SU-DHL-6 (cell line): ENCODE data around the gene SMOC2.

ENCODE experiments used
- H2AFZ ChIP-seq: fragments of 200-600 bp; sonication (generic); 2 replicates; pipeline ENCODE4 v1.6.1; 2014; ENCODE audit warnings: low read depth, mild to moderate bottlenecking, moderate library complexity, mixed read lengths, antibody characterized with exemption, low read length; ENCODE audit not compliant: severe bottlenecking
- H3F3A ChIP-seq: fragments of 200-600 bp; shearing (Covaris generic); 2 replicates; pipeline ENCODE4 v1.6.0; 2016; ENCODE audit warnings: antibody characterized with exemption, mild to moderate bottlenecking; ENCODE audit not compliant: insufficient read depth
- H3K27ac ChIP-seq: fragments of 200-600 bp; sonication (generic); 2 replicates; pipeline ENCODE4 v1.5.1; 2016; ENCODE audit warnings: low read depth, mild to moderate bottlenecking, low read length, moderate library complexity, mixed read lengths
- H3K27me3 ChIP-seq: fragments of 200-600 bp; sonication (generic), shearing (Covaris generic); 2 replicates; pipeline ENCODE4 v1.6.0; 2014; ENCODE audit warnings: mild to moderate bottlenecking, low read length
- H3K36me3 ChIP-seq: fragments of 200-600 bp; sonication (generic); 2 replicates; pipeline ENCODE4 v1.6.1; 2014; ENCODE audit warnings: mild to moderate bottlenecking, low read length, mixed read lengths
- H3K4me2 ChIP-seq: fragments of 300-600, 200-600 bp; shearing (Covaris generic), sonication (generic); 2 replicates; pipeline ENCODE4 v1.6.0; 2014; ENCODE audit warnings: low read length, low read depth, mild to moderate bottlenecking; ENCODE audit not compliant: poor library complexity, severe bottlenecking
- H3K4me3 ChIP-seq: fragments of 200-600 bp; sonication (generic); 2 replicates; pipeline ENCODE4 v1.5.1; 2014; ENCODE audit warnings: antibody characterized with exemption, low read length, mild to moderate bottlenecking, mixed read lengths; ENCODE audit not compliant: insufficient read depth, poor library complexity, severe bottlenecking
- H3K79me2 ChIP-seq: fragments of 200-600 bp; sonication (generic); 2 replicates; pipeline ENCODE4 v1.6.1; 2014; ENCODE audit warnings: mild to moderate bottlenecking, low read length, moderate library complexity; ENCODE audit not compliant: insufficient read depth
- H3K9ac ChIP-seq: fragments of 200-600 bp; sonication (generic); 2 replicates; pipeline ENCODE4 v1.7.0; 2014; ENCODE audit warnings: mild to moderate bottlenecking, low read length
- H3K9me2 ChIP-seq: fragments of 200-600 bp; sonication (generic); replicated peaks from 2 replicates; pipeline ENCODE4 v1.6.1; 2014; ENCODE audit warnings: low read length; ENCODE audit not compliant: insufficient read depth
- H3K9me3 ChIP-seq: fragments of 200-600 bp; sonication (generic); 2 replicates; pipeline ENCODE4 v1.6.1; 2014; ENCODE audit warnings: low read length, mixed read lengths; ENCODE audit not compliant: insufficient read depth
- H4K20me1 ChIP-seq: fragments of 200-600 bp; sonication (generic); 2 replicates; pipeline ENCODE4 v1.6.1; 2014; ENCODE audit warnings: low read depth, mild to moderate bottlenecking, antibody characterized with exemption, low read length, moderate library complexity, mixed read lengths
- CTCF ChIP-seq: fragments of 200-600 bp; sonication (generic); IDR thresholded peaks from one replicate; pipeline ENCODE4 v1.5.1; 2017; ENCODE audit warnings: antibody characterized with exemption, mild to moderate bottlenecking, low read length, moderate library complexity; ENCODE audit not compliant: insufficient read depth, poor library complexity, severe bottlenecking
- EZH2phosphoT487 ChIP-seq: fragments of 200-600 bp; sonication (generic), shearing (Covaris generic); conservative IDR thresholded peaks from 2 replicates; pipeline ENCODE4 v1.6.1; 2018; ENCODE audit warnings: mild to moderate bottlenecking, antibody characterized with exemption, low read length, moderate library complexity, mixed read lengths

The SMOC2 gene

GRCh38 chr6:168534265-168534664 lies 93.3 kb downstream of the SMOC2 start:
- TF ChIP-seq EZH2phosphoT487 (no peak), CTCF (no peak)

GRCh38 chr6:168535711-168536110 lies 94.7 kb downstream of the SMOC2 start:
- Histone ChIP-seq H3K9me2 (no peaks in the 10 kb centered on the region), H3K9me3 (no peaks in the 10 kb centered on the region), H3K9ac (no peak overlapping the region), H3K27ac (no peak overlapping the region), H3K27me3 (no peaks in the 10 kb centered on the region), H3K4me3 (no peak overlapping the region), H2AFZ (no peak overlapping the region), H3F3A (no peaks in the 10 kb centered on the region), H3K79me2 (no peaks in the 10 kb centered on the region), H4K20me1 (no peaks in the 10 kb centered on the region), H3K36me3 (no peaks in the 10 kb centered on the region), H3K4me2 (no peak overlapping the region)
- TF ChIP-seq CTCF (no peak), EZH2phosphoT487 (no peak)

More at GRCh38 chr6:168534265-168534664, 93.3 kb downstream of the SMOC2 start:
- Histone ChIP-seq H3K4me2 (no peak overlapping the region), H3K27ac (no peak overlapping the region), H3K27me3 (no peaks in the 10 kb centered on the region), H3K79me2 (no peaks in the 10 kb centered on the region), H3K36me3 (no peaks in the 10 kb centered on the region), H3F3A (no peaks in the 10 kb centered on the region), H3K9ac (no peak overlapping the region), H2AFZ (no peak overlapping the region), H4K20me1 (no peaks in the 10 kb centered on the region), H3K9me2 (no peaks in the 10 kb centered on the region), H3K4me3 (no peak overlapping the region), H3K9me3 (no peaks in the 10 kb centered on the region)

- Histone ChIP-seq H3K4me2 (no peak overlapping the region), H3K27ac (no peak overlapping the region), H3K79me2 (no peaks in the 10 kb centered on the region), H3K9me3 (no peaks in the 10 kb centered on the region), H3K36me3 (no peaks in the 10 kb centered on the region), H3F3A (no peaks in the 10 kb centered on the region), H4K20me1 (no peaks in the 10 kb centered on the region), H2AFZ (no peak overlapping the region), H3K27me3 (no peaks in the 10 kb centered on the region), H3K9me2 (no peaks in the 10 kb centered on the region), H3K9ac (no peak overlapping the region), H3K4me3 (no peak overlapping the region)
- TF ChIP-seq CTCF: no peak
Observed at GRCh38 chr6:168536196-168536595, 95.2 kb downstream of the SMOC2 start.
